HG02571 (cell line): ENCODE data around the gene NDE1.
"Not testable (repeated sequence)": the region's sequence is repeated elsewhere in the genome, so short reads cannot be mapped to it uniquely, and the experiment has no call there.

Source experiments
- ATAC-seq: cut with Tn5 transposase; IDR thresholded peaks from one replicate; pipeline ENCODE4 v1.9.1; 2021; ENCODE audit warnings: mild to moderate bottlenecking, moderate library complexity; ENCODE audit not compliant: unreplicated experiment

NDE1 gene

GRCh38 chr16:15649727-15650018 is 372 bp upstream of the NDE1 start:
- ATAC-seq: no peak

- ATAC-seq: peak; percentile 29
These were observed 690 bp downstream of the NDE1 start for GRCh38 chr16:15650698-15651171.

- no peak for ATAC-seq
These were observed 2.4 kb downstream of the NDE1 start for GRCh38 chr16:15652293-15653001.

- no peak for ATAC-seq
These were observed 3.2 kb downstream of the NDE1 start for GRCh38 chr16:15653227-15653626.

- ATAC-seq: no peak
These were observed 4.5 kb downstream of the NDE1 start for GRCh38 chr16:15654591-15654990.

GRCh38 chr16:15655561-15655960 is 5.5 kb downstream of the NDE1 start:
- not testable (repeated sequence) for ATAC-seq

GRCh38 chr16:15658149-15658548 is 8.1 kb downstream of the NDE1 start:
- no peak for ATAC-seq

- ATAC-seq: no peak
These were observed 8.5 kb downstream of the NDE1 start for GRCh38 chr16:15658556-15658955.

- ATAC-seq: no peak
These were observed 10.2 kb downstream of the NDE1 start for GRCh38 chr16:15660203-15660601.

GRCh38 chr16:15665107-15665506 is 15.1 kb downstream of the NDE1 start:
- ATAC-seq: no peak

GRCh38 chr16:15667091-15667742 is 17.2 kb downstream of the NDE1 start:
- ATAC-seq: no peak

- ATAC-seq: no peak
These were observed 21.6 kb downstream of the NDE1 start for GRCh38 chr16:15671530-15672117.

GRCh38 chr16:15672127-15672513 is 22.1 kb downstream of the NDE1 start:
- not testable (repeated sequence) for ATAC-seq

- no peak for ATAC-seq
These were observed 22.6 kb downstream of the NDE1 start for GRCh38 chr16:15672514-15673167.

GRCh38 chr16:15674571-15674970 is 24.5 kb downstream of the NDE1 start:
- no peak for ATAC-seq

- no peak for ATAC-seq
These were observed 26.5 kb downstream of the NDE1 start for GRCh38 chr16:15676506-15676905.

- ATAC-seq: no peak
These were observed 27.4 kb downstream of the NDE1 start for GRCh38 chr16:15677447-15677846.

- no peak for ATAC-seq
These were observed 32.1 kb downstream of the NDE1 start for GRCh38 chr16:15682105-15682570.

- ATAC-seq: no peak
These were observed 36.2 kb downstream of the NDE1 start for GRCh38 chr16:15686287-15686686.

- no peak for ATAC-seq
These were observed 39.2 kb downstream of the NDE1 start for GRCh38 chr16:15689290-15689689.

GRCh38 chr16:15690296-15690695 is 40.3 kb downstream of the NDE1 start:
- no peak for ATAC-seq

GRCh38 chr16:15691046-15691445 is 41.0 kb downstream of the NDE1 start:
- no peak for ATAC-seq
